GM23338 (cell line): ENCODE results near the gene ONECUT3. TPM values are rescaled to one million over a fixed set of nuclear protein-coding genes. Genes with fewer than 3 reads are reported as not detected.

Experiments used
- ATAC-seq: fragments of 200-7000 bp; cut with Tn5 transposase; 3 replicates; pipeline ENCODE4 v1.9.1; 2020
- DNase-seq: peaks from one replicate; pipeline ENCODE4 v3.0.0-alpha.2; 2015; ENCODE audit warnings: low spot score
- H2AFZ ChIP-seq: fragments of 200-600 bp; sonication (generic); 2 replicates; pipeline ENCODE4 v1.8.0; 2016; ENCODE audit warnings: antibody characterized with exemption, mild to moderate bottlenecking, moderate library complexity
- H3F3A ChIP-seq: fragments of 200-600 bp; sonication (generic); replicated peaks from 2 replicates; pipeline ENCODE4 v1.8.0; 2017; ENCODE audit warnings: antibody characterized with exemption, mixed run types, low read depth
- H3K27ac ChIP-seq: fragments of 200-600 bp; sonication (generic); 2 replicates; pipeline ENCODE4 v1.6.1; 2016; ENCODE audit warnings: low read depth
- H3K27me3 ChIP-seq: fragments of 200-600 bp; sonication (generic); 2 replicates; pipeline ENCODE4 v1.8.0; 2016; ENCODE audit warnings: mild to moderate bottlenecking, mixed run types, moderate library complexity; ENCODE audit not compliant: insufficient read depth
- H3K36me3 ChIP-seq: fragments of 200-600 bp; sonication (generic); 2 replicates; pipeline ENCODE4 v1.8.0; 2016; ENCODE audit warnings: mild to moderate bottlenecking; ENCODE audit not compliant: insufficient read depth
- H3K4me1 ChIP-seq: fragments of 200-600 bp; sonication (generic); 2 replicates; pipeline ENCODE4 v1.8.0; 2016; ENCODE audit warnings: mild to moderate bottlenecking, moderate library complexity; ENCODE audit not compliant: insufficient read depth
- H3K4me2 ChIP-seq: fragments of 200-600 bp; sonication (generic); 2 replicates; pipeline ENCODE4 v1.7.1; 2017; ENCODE audit warnings: mixed run types
- H3K4me3 ChIP-seq: fragments of 200-600 bp; sonication (generic); 2 replicates; pipeline ENCODE4 v1.6.1; 2016; ENCODE audit warnings: mixed run types
- H3K79me2 ChIP-seq: fragments of 200-600 bp; sonication (generic); replicated peaks from 2 replicates; pipeline ENCODE4 v1.8.0; 2017; ENCODE audit warnings: mild to moderate bottlenecking; ENCODE audit not compliant: insufficient read depth
- H3K9me2 ChIP-seq: fragments of 200-600 bp; sonication (generic); 2 replicates; pipeline ENCODE4 v1.8.0; 2017; ENCODE audit not compliant: insufficient read depth
- H4K20me1 ChIP-seq: fragments of 200-600 bp; sonication (generic); replicated peaks from 2 replicates; pipeline ENCODE4 v1.8.0; 2017; ENCODE audit warnings: mild to moderate bottlenecking; ENCODE audit not compliant: insufficient read depth
- H3K27ac Mint-ChIP-seq: 2 replicates; pipeline ENCODE4 v1.8.0; 2020; ENCODE audit warnings: inconsistent platforms, mild to moderate bottlenecking, moderate library complexity, mixed read lengths
- H3K27me3 Mint-ChIP-seq: 3 replicates; pipeline ENCODE4 v1.8.0; 2022; ENCODE audit warnings: low read depth, mild to moderate bottlenecking, moderate library complexity, mixed read lengths, inconsistent platforms; ENCODE audit not compliant: insufficient read depth, poor library complexity
- H3K36me3 Mint-ChIP-seq: 3 replicates; pipeline ENCODE4 v1.8.0; 2021; ENCODE audit warnings: low read depth, mild to moderate bottlenecking, inconsistent platforms, moderate library complexity, mixed read lengths
- H3K4me1 Mint-ChIP-seq: 3 replicates; pipeline ENCODE4 v1.8.0; 2020; ENCODE audit warnings: mild to moderate bottlenecking, inconsistent platforms, mixed read lengths
- H3K4me3 Mint-ChIP-seq: 3 replicates; pipeline ENCODE4 v1.8.0; 2021; ENCODE audit warnings: moderate library complexity, mild to moderate bottlenecking, inconsistent platforms, mixed read lengths
- H3K9me3 Mint-ChIP-seq: 3 replicates; pipeline ENCODE4 v1.8.0; 2020; ENCODE audit warnings: moderate library complexity, mild to moderate bottlenecking, inconsistent platforms, mixed read lengths
- CREB1 ChIP-seq: fragments of 250-450 bp; sonication (Bioruptor Pico); IDR thresholded peaks from 2 replicates; pipeline ENCODE4 v1.5.0; 2020; ENCODE audit warnings: low read depth, mild to moderate bottlenecking, moderate library complexity
- ETS1 ChIP-seq: IDR thresholded peaks from 2 replicates; pipeline ENCODE4 v1.6.1; 2016; ENCODE audit warnings: antibody characterized with exemption
- EZH2 ChIP-seq: fragments of 200-600 bp; sonication (generic); IDR thresholded peaks from one replicate; pipeline ENCODE4 v1.8.0; 2017; ENCODE audit warnings: antibody characterized with exemption, mild to moderate bottlenecking, low read depth; ENCODE audit not compliant: unreplicated experiment
- JUNB ChIP-seq: IDR thresholded peaks from one replicate; pipeline ENCODE4 v1.6.1; 2016; ENCODE audit warnings: antibody characterized with exemption; ENCODE audit not compliant: unreplicated experiment
- NANOG ChIP-seq: IDR thresholded peaks from 2 replicates; pipeline ENCODE4 v1.6.1; 2016; ENCODE audit warnings: antibody characterized with exemption, borderline replicate concordance
- POLR2AphosphoS5 ChIP-seq: IDR thresholded peaks from 2 replicates; pipeline ENCODE4 v1.6.1; 2016; ENCODE audit warnings: antibody characterized with exemption, low read depth
- STAT1 ChIP-seq: IDR thresholded peaks from one replicate; pipeline ENCODE4 v1.6.1; 2016; ENCODE audit warnings: antibody characterized with exemption; ENCODE audit not compliant: unreplicated experiment
- ZNF114 ChIP-seq: fragments of 250-450 bp; sonication (Bioruptor Pico); IDR thresholded peaks from 2 replicates; pipeline ENCODE4 v1.5.0; 2020; ENCODE audit warnings: mild to moderate bottlenecking, moderate library complexity
- ZNF331 ChIP-seq: fragments of 250-450 bp; sonication (Bioruptor Pico); IDR thresholded peaks from 2 replicates; pipeline ENCODE4 v1.5.0; 2020; ENCODE audit warnings: low read depth, mild to moderate bottlenecking, moderate library complexity
- ZNF462 ChIP-seq: fragments of 250-450 bp; sonication (Bioruptor Pico); IDR thresholded peaks from 2 replicates; pipeline ENCODE4 v1.5.0; 2020; ENCODE audit warnings: mild to moderate bottlenecking, moderate library complexity
- polyA plus RNA-seq: library from polyadenylated mRNA; unstranded; fragments of >200 nt; fragmentation: Nextera tagmentation; extraction: Ambion mirVana; gene quantifications from 2 replicates; pipeline ENCODE4 v1.2.1, GENCODE V29; 2016
- total RNA-seq: library from RNA; depleted of rRNA; stranded (reverse); fragments of >200 nt; shearing (Covaris generic); gene quantifications from 2 replicates; pipeline ENCODE4 v1.2.3, GENCODE V29; 2014

The ONECUT3 gene
- total and polyA plus RNA-seq, 2 experiments from 2014 or later, result not detected

GRCh38 chr19:1827566-1828278 is 74.4 kb downstream of the ONECUT3 start:
- no peaks in the 10 kb centered on the region for H3K36me3 ChIP-seq
- peaks cover 17% of the 10 kb centered on the region for H3K36me3 Mint-ChIP-seq
- peaks cover 6% of the 10 kb centered on the region; the same call in 2 of the 3 replicates for H3K4me1 Mint-ChIP-seq
- H2AFZ ChIP-seq, result no peak overlapping the region
- peak overlapping the region; percentile 45; the same call in 1 of the 2 replicates for H3K27ac ChIP-seq
- no peak overlapping the region for H3K4me3 Mint-ChIP-seq
- H3K27ac Mint-ChIP-seq, result no peak overlapping the region
- H3K4me2 ChIP-seq, result no peak overlapping the region
- H3K27me3 Mint-ChIP-seq, result peaks cover 10% of the 10 kb centered on the region
- no peak for TF ChIP-seq JUNB
- no peak for TF ChIP-seq ZNF331
- TF ChIP-seq ZNF114 (CRISPR knock-in tag), result no peak
- no peak for TF ChIP-seq CREB1
- TF ChIP-seq ETS1, result no peak
- no peaks in the 10 kb centered on the region for H3K9me3 Mint-ChIP-seq
- no peaks in the 10 kb centered on the region for H3K9me2 ChIP-seq
- ATAC-seq (peak; percentile 2; the same call in 1 of the 3 replicates), DNase-seq (no peak)
- H3K27me3 ChIP-seq, result no peaks in the 10 kb centered on the region
- H4K20me1 ChIP-seq, result peaks cover 12% of the 10 kb centered on the region
- no peak overlapping the region for H3K4me3 ChIP-seq
- no peaks in the 10 kb centered on the region for H3K4me1 ChIP-seq
- peaks cover 10% of the 10 kb centered on the region; the same call in 1 of the 2 replicates for H3K79me2 ChIP-seq
- H3F3A ChIP-seq, result 0 out of 2 replicates have a peak, but pooled peaks cover 4% of the 10 kb centered on the region

GRCh38 chr19:1828279-1829238 is 75.3 kb downstream of the ONECUT3 start:
- peaks cover 15% of the 10 kb centered on the region; the same call in 1 of the 2 replicates for H3K79me2 ChIP-seq
- no peak for TF ChIP-seq NANOG
- TF ChIP-seq ZNF331, result no peak
- no peak for TF ChIP-seq EZH2
- TF ChIP-seq ZNF462, result no peak
- TF ChIP-seq POLR2AphosphoS5, result no peak
- no peak for TF ChIP-seq STAT1
- TF ChIP-seq ZNF114 (CRISPR knock-in tag), result no peak
- no peak for TF ChIP-seq JUNB

More at GRCh38 chr19:1828279-1829238, 75.3 kb downstream of the ONECUT3 start:
- Histone ChIP-seq H3K4me3 (no peak overlapping the region), H3K4me2 (no peak overlapping the region), H3F3A (0 out of 2 replicates have a peak, but pooled peaks cover 4% of the 10 kb centered on the region), H3K36me3 (no peaks in the 10 kb centered on the region), H3K27me3 (no peaks in the 10 kb centered on the region), H2AFZ (no peak overlapping the region), H3K27ac (no peak overlapping the region), H3K9me2 (no peaks in the 10 kb centered on the region), H3K4me1 (no peaks in the 10 kb centered on the region), H4K20me1 (peaks cover 12% of the 10 kb centered on the region)
- Mint-ChIP-seq H3K4me1 (peaks cover 6% of the 10 kb centered on the region; the same call in 2 of the 3 replicates), H3K9me3 (no peaks in the 10 kb centered on the region), H3K36me3 (peaks cover 15% of the 10 kb centered on the region), H3K27me3 (peaks cover 10% of the 10 kb centered on the region), H3K27ac (no peak overlapping the region), H3K4me3 (no peak overlapping the region)
- DNase-seq, result no peak
- ATAC-seq, result no peak
